A549 (cell line): ENCODE results near the gene RIC3. TPM values are rescaled to one million over a fixed set of nuclear protein-coding genes. Genes with fewer than 3 reads are reported as not detected.

Experiments
- ATAC-seq, 2 experiments: fragments of 200-7000 bp in 1 of 2; fragments of >200 bp in 1 of 2; cut with Nextera tagmentation in 1 of 2; cut with Tn5 transposase in 1 of 2; 3 replicates each; pipeline versions ENCODE4 v1.8.0 to v1.9.1; 2018 to 2020; ENCODE audit warnings: mild to moderate bottlenecking in 1 of 2, moderate library complexity in 1 of 2
- CTCF ChIA-PET: fragments of 300-600 bp; sonication (Branson Sonifier 250); formaldehyde crosslinking; extraction: SDS; loops from one replicate; lab custom pipeline; 2021; ENCODE audit warnings: antibody characterized with exemption, inconsistent platforms; lab: Yijun Ruan, JAX
- POLR2A ChIA-PET: fragments of 350-600 bp; formaldehyde crosslinking; extraction: SDS; loops from one replicate; lab custom pipeline; 2021; ENCODE audit warnings: antibody characterized with exemption, inconsistent platforms; lab: Yijun Ruan, JAX
- DNase-seq, 2 experiments: peaks; one replicate each; pipeline versions ENCODE4 v3.0.0 to v3.0.0-alpha.2; 2011 to 2016; ENCODE audit warnings: low read depth in 1 of 2, low spot score in 1 of 2
- FAIRE-seq: peaks from 2 replicates; lab custom pipeline; 2011; peaks lifted over from hg19 to GRCh38; lab: Jason Lieb, UNC
- H3K27ac ChIP-seq, 2 experiments: fragments of >200 bp; sonication (Bioruptor Twin); formaldehyde crosslinking; 3 replicates each; pipeline ENCODE4 v1.5.1; 2016 to 2017
- H3K4me1 ChIP-seq: fragments of >200 bp; sonication (Bioruptor Twin); formaldehyde crosslinking; 3 replicates; pipeline ENCODE4 v1.6.1; 2016
- H3K4me2 ChIP-seq: fragments of >200 bp; sonication (Bioruptor Twin); formaldehyde crosslinking; 3 replicates; pipeline ENCODE4 v1.6.1; 2016
- H3K4me3 ChIP-seq: fragments of >200 bp; sonication (Bioruptor Twin); formaldehyde crosslinking; 3 replicates; pipeline ENCODE4 v1.5.1; 2016
- H3K9me3 ChIP-seq: fragments of >200 bp; sonication (Bioruptor Twin); formaldehyde crosslinking; 3 replicates; pipeline ENCODE4 v1.6.1; 2016
- CBX2 ChIP-seq: fragments of 200-600 bp; sonication (generic); IDR thresholded peaks from 2 replicates; pipeline ENCODE4 v1.6.1; 2016; ENCODE audit warnings: low read depth, mild to moderate bottlenecking, borderline replicate concordance
- CEBPB ChIP-seq, 2 experiments: fragments of >200 bp in 1 of 2; sonication (Bioruptor Twin) in 1 of 2; formaldehyde crosslinking in 1 of 2; IDR thresholded peaks; 2 replicates each; pipeline ENCODE4 v1.6.1; 2012 to 2016
- CHD2 ChIP-seq: fragments of 150-350 bp; IDR thresholded peaks from 2 replicates; pipeline ENCODE4 v1.6.1; 2014; ENCODE audit warnings: low read length; ENCODE audit not compliant: partially characterized antibody
- CHD4 ChIP-seq: fragments of 200-600 bp; sonication (generic); IDR thresholded peaks from 2 replicates; pipeline ENCODE4 v1.6.1; 2016; ENCODE audit warnings: antibody characterized with exemption, mild to moderate bottlenecking, borderline replicate concordance
- EHF ChIP-seq: fragments of 250-450 bp; sonication (Bioruptor Pico); IDR thresholded peaks from 2 replicates; pipeline ENCODE4 v1.5.0; 2020; ENCODE audit warnings: mild to moderate bottlenecking
- ESRRA ChIP-seq: fragments of 150-350 bp; IDR thresholded peaks from 2 replicates; pipeline ENCODE4 v1.6.1; 2014; ENCODE audit warnings: mild to moderate bottlenecking, low read length, borderline replicate concordance
- FOSB ChIP-seq: fragments of 250-450 bp; sonication (Bioruptor Pico); IDR thresholded peaks from 2 replicates; pipeline ENCODE4 v1.5.0; 2020; ENCODE audit warnings: mild to moderate bottlenecking, moderate library complexity
- HEYL ChIP-seq: fragments of 250-450 bp; sonication (Bioruptor Pico); IDR thresholded peaks from 2 replicates; pipeline ENCODE4 v1.8.0; 2021; ENCODE audit warnings: mild to moderate bottlenecking, moderate library complexity
- KDM5A ChIP-seq: fragments of 200-600 bp; sonication (generic); IDR thresholded peaks from 2 replicates; pipeline ENCODE4 v1.6.1; 2016; ENCODE audit warnings: antibody characterized with exemption, mild to moderate bottlenecking
- NFE2L2 ChIP-seq: fragments of 150-350 bp; conservative IDR thresholded peaks from 2 replicates; pipeline ENCODE4 v1.6.1; 2014; ENCODE audit warnings: low read length
- NR3C1 ChIP-seq: fragments of >200 bp; sonication (Bioruptor Twin); formaldehyde crosslinking; IDR thresholded peaks from 3 replicates; pipeline ENCODE4 v1.6.1; 2017
- PHF8 ChIP-seq: fragments of 200-600 bp; sonication (generic); IDR thresholded peaks from 2 replicates; pipeline ENCODE4 v1.6.1; 2016; ENCODE audit warnings: low read depth, mild to moderate bottlenecking, antibody characterized with exemption, moderate library complexity, borderline replicate concordance
- SMC3 ChIP-seq: fragments of >200 bp; sonication (Bioruptor Twin); formaldehyde crosslinking; IDR thresholded peaks from 3 replicates; pipeline ENCODE4 v1.6.1; 2018; ENCODE audit warnings: inconsistent platforms
- TP53 ChIP-seq: fragments of 250-450 bp; sonication (Bioruptor Pico); IDR thresholded peaks from 2 replicates; pipeline ENCODE4 v1.5.0; 2021; ENCODE audit warnings: mild to moderate bottlenecking, moderate library complexity
- ZC3H11A ChIP-seq: fragments of 450-650 bp; IDR thresholded peaks from 2 replicates; pipeline ENCODE4 v1.6.1; 2014; ENCODE audit warnings: antibody characterized with exemption, mild to moderate bottlenecking
- ZSCAN20 ChIP-seq: fragments of 250-450 bp; sonication (Bioruptor Pico); IDR thresholded peaks from 2 replicates; pipeline ENCODE4 v1.8.0; 2022; ENCODE audit warnings: mild to moderate bottlenecking, moderate library complexity
- WGBS: methylation state at CpG from one replicate; pipeline ENCODE4 v1.1.6; 2017; ENCODE audit errors: missing lambda C conversion rate; 5-methylcytosine and 5-hydroxymethylcytosine counted together
- polyA plus RNA-seq, 4 experiments: library from polyadenylated mRNA; depleted of rRNA in 3 of 4; stranded (reverse); fragments of >200 nt; fragmentation: RNase III in 1 of 4; extraction: RNeasy Plus Mini Kit Qiagen cat#74134 plus additional on column Dnase treatment in 1 of 4; gene quantifications; 2 replicates in 3 of 4; 3 replicates in 1 of 4; pipeline ENCODE4 v1.2.3, GENCODE V29; 2011 to 2017
- TF ChIP-seq, protein P1 (sequence below): IDR thresholded peaks from 2 replicates; pipeline ENCODE4 v1.6.1; 2012; ENCODE audit warnings: low read depth, borderline replicate concordance
- TF ChIP-seq, protein P2 (sequence below): IDR thresholded peaks from 2 replicates; pipeline ENCODE4 v1.6.1; 2012
- TF ChIP-seq, protein P3 (sequence below): fragments of 450-650 bp; IDR thresholded peaks from 2 replicates; pipeline ENCODE4 v1.6.1; 2014; ENCODE audit warnings: antibody characterized with exemption
- TF ChIP-seq, protein P4 (sequence below): fragments of 200-600 bp; sonication (generic); IDR thresholded peaks from 2 replicates; pipeline ENCODE4 v1.6.1; 2016; ENCODE audit warnings: antibody characterized with exemption, mild to moderate bottlenecking, moderate library complexity
- TF ChIP-seq, protein P5 (sequence below): fragments of 150-350 bp; IDR thresholded peaks from 2 replicates; pipeline ENCODE4 v1.6.1; 2014; ENCODE audit warnings: low read depth, mild to moderate bottlenecking, low read length

Gene RIC3
- polyA plus RNA-seq, 2 of the 4 experiments (the other 2 are of a cell fraction): 1.7 to 3.2 TPM

DNA sequence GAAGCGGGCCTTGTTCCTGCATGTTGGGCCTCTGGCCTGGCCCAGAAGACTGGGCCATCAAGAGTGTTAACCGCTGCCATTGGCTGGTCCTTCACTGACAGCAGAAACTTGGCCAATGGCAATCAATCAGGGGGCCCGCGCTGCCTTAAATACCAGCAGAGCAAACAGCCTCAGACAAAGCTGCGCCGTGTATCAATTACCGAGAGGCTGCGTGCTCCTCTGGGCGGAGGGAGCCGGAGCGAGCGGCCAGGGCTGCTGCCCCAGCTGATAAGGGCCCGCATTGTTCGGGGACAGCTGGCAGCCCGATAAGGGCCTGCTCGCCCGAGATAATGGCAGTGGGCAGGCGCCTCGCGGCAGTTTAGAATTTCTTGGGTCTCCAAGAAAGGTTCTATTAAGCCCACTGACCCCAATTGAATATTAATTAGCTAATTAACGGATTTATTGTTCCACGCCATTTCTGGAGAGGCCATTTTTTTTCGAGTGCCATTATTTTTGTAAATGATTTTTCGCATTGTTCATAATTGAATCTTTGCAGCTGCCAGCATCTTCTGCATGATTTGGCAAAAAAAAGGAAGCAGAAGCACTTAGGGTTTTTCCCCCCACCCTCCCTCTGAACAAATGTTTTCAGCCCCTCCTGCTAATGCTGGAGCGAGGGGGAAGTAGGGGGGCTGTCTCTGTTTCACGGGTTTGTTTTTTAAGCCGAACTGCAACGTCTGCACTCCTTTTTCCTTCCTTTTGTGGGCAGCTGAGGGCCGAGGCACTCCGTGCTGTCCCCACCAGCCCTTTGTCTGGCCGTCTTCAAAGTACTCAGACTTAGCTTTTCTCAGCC is 37.6 kb upstream of the RIC3 start:
- Histone ChIP-seq H3K4me2 (no peak overlapping the region), H3K4me1 (no peaks in the 10 kb centered on the region), H3K27ac (no peak overlapping the region), H3K9me3 (no peaks in the 10 kb centered on the region), H3K4me3 (no peak overlapping the region)
- FAIRE-seq (no peak), DNase-seq (no peak), ATAC-seq (no peak)
- POLR2A ChIA-PET: no interaction called here
- TF ChIP-seq, protein P1, sequence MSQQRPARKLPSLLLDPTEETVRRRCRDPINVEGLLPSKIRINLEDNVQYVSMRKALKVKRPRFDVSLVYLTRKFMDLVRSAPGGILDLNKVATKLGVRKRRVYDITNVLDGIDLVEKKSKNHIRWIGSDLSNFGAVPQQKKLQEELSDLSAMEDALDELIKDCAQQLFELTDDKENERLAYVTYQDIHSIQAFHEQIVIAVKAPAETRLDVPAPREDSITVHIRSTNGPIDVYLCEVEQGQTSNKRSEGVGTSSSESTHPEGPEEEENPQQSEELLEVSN: no peak
- TF ChIP-seq SMC3 (no peak), TP53 (CRISPR knock-in tag) (no peak), CEBPB (IDR thresholded peaks at IDR 0.05) (no peak), ZC3H11A (no peak), CHD4 (no peak), NR3C1 (no peak), CHD2 (no peak), HEYL (CRISPR knock-in tag) (no peak), NFE2L2 (no peak), ESRRA (no peak), CBX2 (no peak), ZSCAN20 (CRISPR knock-in tag) (no peak), PHF8 (no peak), FOSB (CRISPR knock-in tag) (no peak)
- TF ChIP-seq, protein P2, sequence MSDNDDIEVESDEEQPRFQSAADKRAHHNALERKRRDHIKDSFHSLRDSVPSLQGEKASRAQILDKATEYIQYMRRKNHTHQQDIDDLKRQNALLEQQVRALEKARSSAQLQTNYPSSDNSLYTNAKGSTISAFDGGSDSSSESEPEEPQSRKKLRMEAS: no peak
- TF ChIP-seq, protein P3, sequence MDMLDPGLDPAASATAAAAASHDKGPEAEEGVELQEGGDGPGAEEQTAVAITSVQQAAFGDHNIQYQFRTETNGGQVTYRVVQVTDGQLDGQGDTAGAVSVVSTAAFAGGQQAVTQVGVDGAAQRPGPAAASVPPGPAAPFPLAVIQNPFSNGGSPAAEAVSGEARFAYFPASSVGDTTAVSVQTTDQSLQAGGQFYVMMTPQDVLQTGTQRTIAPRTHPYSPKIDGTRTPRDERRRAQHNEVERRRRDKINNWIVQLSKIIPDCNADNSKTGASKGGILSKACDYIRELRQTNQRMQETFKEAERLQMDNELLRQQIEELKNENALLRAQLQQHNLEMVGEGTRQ: no peak
- TF ChIP-seq, protein P4, sequence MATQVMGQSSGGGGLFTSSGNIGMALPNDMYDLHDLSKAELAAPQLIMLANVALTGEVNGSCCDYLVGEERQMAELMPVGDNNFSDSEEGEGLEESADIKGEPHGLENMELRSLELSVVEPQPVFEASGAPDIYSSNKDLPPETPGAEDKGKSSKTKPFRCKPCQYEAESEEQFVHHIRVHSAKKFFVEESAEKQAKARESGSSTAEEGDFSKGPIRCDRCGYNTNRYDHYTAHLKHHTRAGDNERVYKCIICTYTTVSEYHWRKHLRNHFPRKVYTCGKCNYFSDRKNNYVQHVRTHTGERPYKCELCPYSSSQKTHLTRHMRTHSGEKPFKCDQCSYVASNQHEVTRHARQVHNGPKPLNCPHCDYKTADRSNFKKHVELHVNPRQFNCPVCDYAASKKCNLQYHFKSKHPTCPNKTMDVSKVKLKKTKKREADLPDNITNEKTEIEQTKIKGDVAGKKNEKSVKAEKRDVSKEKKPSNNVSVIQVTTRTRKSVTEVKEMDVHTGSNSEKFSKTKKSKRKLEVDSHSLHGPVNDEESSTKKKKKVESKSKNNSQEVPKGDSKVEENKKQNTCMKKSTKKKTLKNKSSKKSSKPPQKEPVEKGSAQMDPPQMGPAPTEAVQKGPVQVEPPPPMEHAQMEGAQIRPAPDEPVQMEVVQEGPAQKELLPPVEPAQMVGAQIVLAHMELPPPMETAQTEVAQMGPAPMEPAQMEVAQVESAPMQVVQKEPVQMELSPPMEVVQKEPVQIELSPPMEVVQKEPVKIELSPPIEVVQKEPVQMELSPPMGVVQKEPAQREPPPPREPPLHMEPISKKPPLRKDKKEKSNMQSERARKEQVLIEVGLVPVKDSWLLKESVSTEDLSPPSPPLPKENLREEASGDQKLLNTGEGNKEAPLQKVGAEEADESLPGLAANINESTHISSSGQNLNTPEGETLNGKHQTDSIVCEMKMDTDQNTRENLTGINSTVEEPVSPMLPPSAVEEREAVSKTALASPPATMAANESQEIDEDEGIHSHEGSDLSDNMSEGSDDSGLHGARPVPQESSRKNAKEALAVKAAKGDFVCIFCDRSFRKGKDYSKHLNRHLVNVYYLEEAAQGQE: no peak
- TF ChIP-seq, protein P5, sequence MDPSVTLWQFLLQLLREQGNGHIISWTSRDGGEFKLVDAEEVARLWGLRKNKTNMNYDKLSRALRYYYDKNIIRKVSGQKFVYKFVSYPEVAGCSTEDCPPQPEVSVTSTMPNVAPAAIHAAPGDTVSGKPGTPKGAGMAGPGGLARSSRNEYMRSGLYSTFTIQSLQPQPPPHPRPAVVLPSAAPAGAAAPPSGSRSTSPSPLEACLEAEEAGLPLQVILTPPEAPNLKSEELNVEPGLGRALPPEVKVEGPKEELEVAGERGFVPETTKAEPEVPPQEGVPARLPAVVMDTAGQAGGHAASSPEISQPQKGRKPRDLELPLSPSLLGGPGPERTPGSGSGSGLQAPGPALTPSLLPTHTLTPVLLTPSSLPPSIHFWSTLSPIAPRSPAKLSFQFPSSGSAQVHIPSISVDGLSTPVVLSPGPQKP: no peak
- CTCF ChIA-PET: interaction anchor here (0.5 to 7.6 kb wide), 6 partner anchors 9 to 1119 kb away, joined by 3 to 70 read pairs (median 6); no protein-coding TSS in a partner anchor
- 74% methylated on average over 30 of the region's 31 CpGs for WGBS

DNA sequence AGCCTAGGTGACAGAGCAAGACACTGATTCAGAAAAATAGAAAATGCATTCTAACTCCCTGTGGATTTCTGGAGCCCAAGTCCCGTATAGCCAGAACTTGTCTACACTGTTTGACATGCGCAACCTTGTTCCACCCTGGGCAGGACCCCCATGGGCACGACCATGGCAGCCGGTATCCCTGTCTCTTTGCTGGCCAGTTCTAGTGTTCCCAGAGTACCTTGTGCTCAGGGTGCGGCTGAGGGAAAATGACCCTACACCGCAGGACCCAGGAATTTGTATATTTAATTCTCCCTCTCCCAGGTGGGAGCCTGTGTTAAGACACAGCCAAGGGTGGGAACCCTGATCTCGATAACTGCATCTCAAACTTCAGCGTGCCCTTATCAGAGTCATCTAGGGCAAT is 36.7 kb upstream of the RIC3 start:
- DNase-seq (no peak), ATAC-seq (no peak), FAIRE-seq (no peak)
- Histone ChIP-seq H3K4me3 (no peak overlapping the region), H3K4me1 (no peaks in the 10 kb centered on the region), H3K27ac (no peak overlapping the region), H3K9me3 (no peaks in the 10 kb centered on the region), H3K4me2 (no peak overlapping the region)
- POLR2A ChIA-PET: no interaction called here
- TF ChIP-seq ESRRA: no peak
- no peak for TF ChIP-seq EHF (CRISPR knock-in tag)
- TF ChIP-seq KDM5A: no peak
- TF ChIP-seq HEYL (CRISPR knock-in tag): no peak
- CTCF ChIA-PET: interaction anchor here (2.5 to 7.6 kb wide), 2 partner anchors 11 to 14 kb away, joined by 12 to 70 read pairs; no protein-coding TSS in a partner anchor
- WGBS: 69% methylated on average over 6 of the region's 8 CpGs
